ENCODE results near the gene DUSP1. TPM values are rescaled to one million over a fixed set of nuclear protein-coding genes. Genes with fewer than 3 reads are reported as not detected.
A peak's percentile ranks its signal among the peaks of the same experiment; 100 is the strongest.

The DUSP1 gene
- total RNA-seq, 2 donors from 2014 or later = 9.2 to 11.0 TPM

DNA sequence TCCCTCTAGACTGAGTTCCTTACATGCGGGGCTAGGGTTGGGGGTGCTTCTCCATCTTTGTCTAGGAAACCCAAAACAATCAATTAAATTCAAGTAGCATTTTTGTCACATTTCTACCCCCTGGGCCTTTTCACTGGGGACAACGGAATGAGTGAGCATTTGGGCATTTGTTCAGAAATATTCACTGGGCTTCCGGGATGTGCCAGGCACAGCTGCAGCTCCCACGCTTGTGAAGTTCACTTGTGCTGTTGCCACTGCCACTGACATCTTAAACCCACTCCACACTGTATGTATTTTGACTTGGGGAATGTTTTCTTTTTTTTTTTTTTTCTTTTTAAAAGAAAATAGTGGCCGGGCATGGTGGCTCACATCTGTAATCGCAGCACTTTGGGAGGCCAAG is 31.6 kb downstream of the DUSP1 start:
- TF ChIP-seq, protein P1, sequence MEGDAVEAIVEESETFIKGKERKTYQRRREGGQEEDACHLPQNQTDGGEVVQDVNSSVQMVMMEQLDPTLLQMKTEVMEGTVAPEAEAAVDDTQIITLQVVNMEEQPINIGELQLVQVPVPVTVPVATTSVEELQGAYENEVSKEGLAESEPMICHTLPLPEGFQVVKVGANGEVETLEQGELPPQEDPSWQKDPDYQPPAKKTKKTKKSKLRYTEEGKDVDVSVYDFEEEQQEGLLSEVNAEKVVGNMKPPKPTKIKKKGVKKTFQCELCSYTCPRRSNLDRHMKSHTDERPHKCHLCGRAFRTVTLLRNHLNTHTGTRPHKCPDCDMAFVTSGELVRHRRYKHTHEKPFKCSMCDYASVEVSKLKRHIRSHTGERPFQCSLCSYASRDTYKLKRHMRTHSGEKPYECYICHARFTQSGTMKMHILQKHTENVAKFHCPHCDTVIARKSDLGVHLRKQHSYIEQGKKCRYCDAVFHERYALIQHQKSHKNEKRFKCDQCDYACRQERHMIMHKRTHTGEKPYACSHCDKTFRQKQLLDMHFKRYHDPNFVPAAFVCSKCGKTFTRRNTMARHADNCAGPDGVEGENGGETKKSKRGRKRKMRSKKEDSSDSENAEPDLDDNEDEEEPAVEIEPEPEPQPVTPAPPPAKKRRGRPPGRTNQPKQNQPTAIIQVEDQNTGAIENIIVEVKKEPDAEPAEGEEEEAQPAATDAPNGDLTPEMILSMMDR (conservative IDR thresholded peaks at IDR 0.05) = no peak
- no peaks in the 10 kb centered on the region for H3K36me3 ChIP-seq (ENCODE audit: control insufficient read depth, insufficient read depth, low read length)
- no peaks in the 10 kb centered on the region for H3K27me3 ChIP-seq (ENCODE audit: control insufficient read depth, insufficient read depth, low read length, poor library complexity, severe bottlenecking)
- H3K9me3 Mint-ChIP-seq = no peaks in the 10 kb centered on the region
- DNase-seq = no peak
- no peak overlapping the region for H3K27ac Mint-ChIP-seq
- no peaks in the 10 kb centered on the region for H3K9me3 ChIP-seq (ENCODE audit: control insufficient read depth, low read length)
- H3K9ac ChIP-seq (ENCODE audit: extremely low read depth, low read length, poor library complexity, severe bottlenecking) = no peak overlapping the region
- 62 to 95% methylated on average over 2 to 6 of the region's 6 CpGs for WGBS, 2 experiments (ENCODE audit: insufficient coverage in 1 of 2, insufficient read length in 1 of 2)
- H3K4me1 Mint-ChIP-seq = peaks cover 2% of the 10 kb centered on the region
- H3K36me3 Mint-ChIP-seq (ENCODE audit: low read depth) = no peaks in the 10 kb centered on the region
- H3K27me3 Mint-ChIP-seq (ENCODE audit: insufficient read depth) = no peaks in the 10 kb centered on the region
- H3K4me3 Mint-ChIP-seq = no peak overlapping the region
- no peak overlapping the region for H3K27ac ChIP-seq (ENCODE audit: low read depth, low read length)
- no peak overlapping the region for H3K4me3 ChIP-seq (ENCODE audit: low read length)
- H3K4me1 ChIP-seq (ENCODE audit: control insufficient read depth, insufficient read depth, low read length) = no peaks in the 10 kb centered on the region

DNA sequence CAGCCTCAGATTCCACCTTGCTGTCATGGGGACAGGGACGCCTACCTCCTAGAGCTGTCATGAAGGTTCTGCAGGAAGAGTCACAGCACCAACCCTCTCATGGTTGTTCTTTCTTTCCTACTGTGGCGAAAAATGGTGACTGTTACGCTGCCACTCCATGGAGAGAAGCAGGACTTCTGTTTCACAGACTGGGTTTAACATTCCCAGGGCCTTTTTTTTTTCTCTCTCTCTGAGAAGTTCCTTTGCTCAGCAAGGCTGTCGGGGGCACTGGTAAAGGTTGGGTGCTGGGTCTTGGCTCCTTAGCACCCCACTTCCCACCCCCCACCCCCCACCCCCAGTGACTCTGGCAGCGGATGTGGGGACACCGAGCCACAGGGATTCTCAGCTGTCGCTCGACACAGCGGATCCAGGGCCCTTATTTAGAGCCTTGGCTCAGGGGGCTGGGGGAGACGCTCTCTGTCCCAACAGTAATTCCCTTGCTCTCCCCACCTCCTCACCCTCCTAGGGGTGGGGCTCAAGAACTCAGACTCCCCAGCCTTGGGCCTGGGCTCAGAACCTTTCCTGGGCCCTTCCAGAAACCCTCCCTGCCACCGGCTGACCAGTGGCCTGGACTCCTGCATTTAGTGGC is 34.4 kb downstream of the DUSP1 start:
- H3K36me3 Mint-ChIP-seq (ENCODE audit: low read depth) = no peaks in the 10 kb centered on the region
- H3K27me3 Mint-ChIP-seq (ENCODE audit: insufficient read depth) = peaks cover 8% of the 10 kb centered on the region
- Histone ChIP-seq H3K9me3 (ENCODE audit: control insufficient read depth, low read length) (no peaks in the 10 kb centered on the region), H3K27me3 (ENCODE audit: control insufficient read depth, insufficient read depth, low read length, poor library complexity, severe bottlenecking) (no peaks in the 10 kb centered on the region), H3K4me1 (ENCODE audit: control insufficient read depth, insufficient read depth, low read length) (peaks cover 7% of the 10 kb centered on the region), H3K27ac (ENCODE audit: low read depth, low read length) (no peak overlapping the region), H3K4me3 (ENCODE audit: low read length) (no peak overlapping the region), H3K36me3 (ENCODE audit: control insufficient read depth, insufficient read depth, low read length) (no peaks in the 10 kb centered on the region), H3K9ac (ENCODE audit: extremely low read depth, low read length, poor library complexity, severe bottlenecking) (no peak overlapping the region)
- TF ChIP-seq, protein P1 (conservative IDR thresholded peaks at IDR 0.05) = peak; percentile 20
- WGBS, 2 experiments (ENCODE audit: insufficient coverage in 1 of 2, insufficient read length in 1 of 2) = 80 to 92% methylated on average over 3 to 10 of the region's 11 CpGs
- no peak for DNase-seq
- H3K4me3 Mint-ChIP-seq = no peak overlapping the region
- H3K4me1 Mint-ChIP-seq = peaks cover 7% of the 10 kb centered on the region
- no peak overlapping the region for H3K27ac Mint-ChIP-seq
- H3K9me3 Mint-ChIP-seq = no peaks in the 10 kb centered on the region

DNA sequence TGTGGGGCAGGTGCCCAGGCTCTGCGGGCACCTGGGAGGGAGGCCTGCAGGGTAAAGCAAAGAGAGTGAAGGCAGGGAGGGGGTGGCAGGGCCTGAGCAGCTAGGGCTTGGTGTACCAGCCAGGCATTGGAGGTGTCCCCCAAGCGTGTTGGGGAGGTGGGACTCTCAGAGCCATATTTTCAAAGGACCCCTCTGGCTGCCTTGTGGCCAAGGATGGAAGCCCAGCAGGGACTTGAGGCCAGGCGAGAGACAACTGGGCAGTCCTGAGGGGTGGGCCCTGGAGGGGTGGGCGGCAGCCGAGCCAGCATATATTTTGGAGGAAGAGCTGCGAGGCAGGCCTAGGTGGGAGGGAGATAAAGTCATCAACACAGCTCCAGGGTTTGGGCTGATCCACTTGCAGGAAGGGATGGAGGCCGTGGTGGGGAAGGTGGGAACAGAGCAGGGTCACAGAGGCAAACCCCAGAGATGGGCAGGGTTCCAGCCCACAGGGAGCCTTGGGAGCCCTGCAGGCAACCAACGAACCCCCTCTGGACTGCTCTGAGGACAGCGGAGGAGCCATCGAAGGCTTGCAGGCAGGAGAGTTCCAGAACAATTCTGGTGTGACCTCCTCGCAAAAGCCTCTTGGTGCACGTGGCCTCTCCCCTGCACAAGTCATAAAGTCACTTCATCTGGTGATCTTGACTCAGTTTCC is 35.7 kb downstream of the DUSP1 start:
- no peak overlapping the region for H3K9ac ChIP-seq (ENCODE audit: extremely low read depth, low read length, poor library complexity, severe bottlenecking)
- no peak for DNase-seq
- no peak overlapping the region for H3K4me3 ChIP-seq (ENCODE audit: low read length)
- H3K27ac ChIP-seq (ENCODE audit: low read depth, low read length) = no peak overlapping the region
- WGBS, 2 experiments (ENCODE audit: insufficient coverage in 1 of 2, insufficient read length in 1 of 2) = 90 to 94% methylated on average over 9 to 12 of the region's 12 CpGs
- no peaks in the 10 kb centered on the region for H3K27me3 ChIP-seq (ENCODE audit: control insufficient read depth, insufficient read depth, low read length, poor library complexity, severe bottlenecking)
- peaks cover 7% of the 10 kb centered on the region for H3K4me1 ChIP-seq (ENCODE audit: control insufficient read depth, insufficient read depth, low read length)
- no peaks in the 10 kb centered on the region for H3K9me3 ChIP-seq (ENCODE audit: control insufficient read depth, low read length)
- no peak overlapping the region for H3K4me3 Mint-ChIP-seq
- H3K36me3 Mint-ChIP-seq (ENCODE audit: low read depth) = no peaks in the 10 kb centered on the region
- H3K27ac Mint-ChIP-seq = no peak overlapping the region
- TF ChIP-seq, protein P1 (conservative IDR thresholded peaks at IDR 0.05) = no peak
- H3K36me3 ChIP-seq (ENCODE audit: control insufficient read depth, insufficient read depth, low read length) = no peaks in the 10 kb centered on the region
- no peaks in the 10 kb centered on the region for H3K9me3 Mint-ChIP-seq
- H3K4me1 Mint-ChIP-seq = peaks cover 7% of the 10 kb centered on the region
- peaks cover 18% of the 10 kb centered on the region for H3K27me3 Mint-ChIP-seq (ENCODE audit: insufficient read depth)
